Mesendoderm (in vitro differentiated cells): ENCODE data around the gene ARL17B.
"Not testable (repeated sequence)": the region's sequence is repeated elsewhere in the genome, so short reads cannot be mapped to it uniquely, and the experiment has no call there.

Source experiments
- DNase-seq: peaks from one replicate; pipeline ENCODE4 v3.0.0; 2013
- H2AK5ac ChIP-seq: 2 replicates; pipeline ENCODE4 v1.6.1; 2013; ENCODE audit warnings: low read length, inconsistent platforms
- H2BK120ac ChIP-seq: 2 replicates; pipeline ENCODE4 v1.6.1; 2013; ENCODE audit warnings: low read depth, mild to moderate bottlenecking, low read length, moderate library complexity, mixed read lengths
- H2BK15ac ChIP-seq: replicated peaks from 2 replicates; pipeline ENCODE4 v1.6.1; 2013; ENCODE audit warnings: low read depth, mild to moderate bottlenecking, moderate library complexity
- H2BK5ac ChIP-seq: 2 replicates; pipeline ENCODE4 v1.6.1; 2013; ENCODE audit warnings: low read length, inconsistent platforms
- H3K18ac ChIP-seq: 2 replicates; pipeline ENCODE4 v1.6.1; 2013; ENCODE audit warnings: mild to moderate bottlenecking, low read length, mixed read lengths
- H3K23ac ChIP-seq: one replicate; pipeline ENCODE4 v1.6.1; 2013; ENCODE audit warnings: low read length
- H3K27ac ChIP-seq: 2 replicates; pipeline ENCODE4 v1.5.1; 2013; ENCODE audit warnings: low read depth, mild to moderate bottlenecking, inconsistent platforms, low read length, moderate library complexity
- H3K27me3 ChIP-seq: 2 replicates; pipeline ENCODE4 v1.6.1; 2013; ENCODE audit warnings: low read length, control low read depth, mild to moderate bottlenecking, inconsistent platforms; ENCODE audit not compliant: insufficient read depth, poor library complexity
- H3K36me3 ChIP-seq: 2 replicates; pipeline ENCODE4 v1.6.1; 2013; ENCODE audit warnings: low read length, inconsistent platforms; ENCODE audit not compliant: control insufficient read depth, insufficient read depth
- H3K4ac ChIP-seq: one replicate; pipeline ENCODE4 v1.6.1; 2013; ENCODE audit warnings: low read depth, mild to moderate bottlenecking, low read length, moderate library complexity
- H3K4me1 ChIP-seq: 2 replicates; pipeline ENCODE4 v1.6.1; 2013; ENCODE audit warnings: low read depth, low read length, inconsistent platforms; ENCODE audit not compliant: control insufficient read depth
- H3K4me2 ChIP-seq: 2 replicates; pipeline ENCODE4 v1.6.1; 2013; ENCODE audit warnings: low read length
- H3K4me3 ChIP-seq: 2 replicates; pipeline ENCODE4 v1.5.1; 2013; ENCODE audit warnings: mild to moderate bottlenecking, low read length
- H3K56ac ChIP-seq: one replicate; pipeline ENCODE4 v1.6.1; 2013; ENCODE audit warnings: low read length
- H3K79me1 ChIP-seq: 2 replicates; pipeline ENCODE4 v1.6.1; 2013; ENCODE audit warnings: low read length, inconsistent platforms
- H3K79me2 ChIP-seq: 2 replicates; pipeline ENCODE4 v1.6.1; 2013; ENCODE audit warnings: mild to moderate bottlenecking, low read length; ENCODE audit not compliant: control insufficient read depth, insufficient read depth
- H3K9ac ChIP-seq: 2 replicates; pipeline ENCODE4 v1.6.1; 2013; ENCODE audit warnings: low read length, inconsistent platforms
- H4K5ac ChIP-seq: one replicate; pipeline ENCODE4 v1.6.1; 2013; ENCODE audit warnings: low read length
- H4K8ac ChIP-seq: one replicate; pipeline ENCODE4 v1.6.1; 2013; ENCODE audit warnings: low read depth, mild to moderate bottlenecking, control low read depth, low read length, moderate library complexity
- WGBS: extraction: QIAGEN DNeasy Blood & Tissue Kit; methylation state at CpG from one replicate; pipeline ENCODE4 v1.1.7; 2013; ENCODE audit warnings: low lambda C conversion rate, missing lambda C conversion rate; ENCODE audit not compliant: insufficient coverage; ENCODE audit errors: extremely low coverage; 5-methylcytosine and 5-hydroxymethylcytosine counted together

The ARL17B gene

GRCh38 chr17:46348345-46348744, 13.2 kb downstream of the ARL17B start:
- H3K4me2 ChIP-seq, H3K4me1 ChIP-seq, H4K5ac ChIP-seq, H3K27ac ChIP-seq, H3K18ac ChIP-seq, H3K23ac ChIP-seq, H2AK5ac ChIP-seq, H3K4ac ChIP-seq, DNase-seq, H4K8ac ChIP-seq, H3K36me3 ChIP-seq, H3K27me3 ChIP-seq, H2BK120ac ChIP-seq, H3K79me2 ChIP-seq, H3K9ac ChIP-seq, H3K56ac ChIP-seq, H2BK15ac ChIP-seq, H3K79me1 ChIP-seq, H3K4me3 ChIP-seq, H2BK5ac ChIP-seq: not testable (repeated sequence)
- no CpG with 5 or more reads among the region's 2 CpGs for WGBS

GRCh38 chr17:46342131-46342530, 19.4 kb downstream of the ARL17B start:
- H2AK5ac ChIP-seq, H3K4me1 ChIP-seq, H3K27me3 ChIP-seq, H3K18ac ChIP-seq, H2BK120ac ChIP-seq, H3K23ac ChIP-seq, H3K4me3 ChIP-seq, H2BK15ac ChIP-seq, H3K79me1 ChIP-seq, H3K36me3 ChIP-seq, H3K4me2 ChIP-seq, H3K56ac ChIP-seq, H3K79me2 ChIP-seq, H3K4ac ChIP-seq, H4K5ac ChIP-seq, H4K8ac ChIP-seq, H2BK5ac ChIP-seq, H3K9ac ChIP-seq, H3K27ac ChIP-seq, DNase-seq: not testable (repeated sequence)
- no CpG with 5 or more reads among the region's 3 CpGs for WGBS

GRCh38 chr17:46341220-46341619, 20.3 kb downstream of the ARL17B start:
- WGBS: no CpG with 5 or more reads among the region's 19 CpGs

GRCh38 chr17:46294831-46295230, 66.7 kb downstream of the ARL17B start, which contains the start of gene LRRC37A:
Gene LRRC37A, plus strand, starts transcription at chr17:46295131. Its CDS starts 3 bp downstream, at chr17:46295134.
- H3K23ac ChIP-seq, H3K4ac ChIP-seq, H3K4me3 ChIP-seq, H2BK5ac ChIP-seq, DNase-seq, H3K27ac ChIP-seq, H2BK120ac ChIP-seq, H3K4me1 ChIP-seq, H3K79me1 ChIP-seq, H3K9ac ChIP-seq, H3K27me3 ChIP-seq, H4K5ac ChIP-seq, H3K36me3 ChIP-seq, H3K56ac ChIP-seq, H2AK5ac ChIP-seq, H3K79me2 ChIP-seq, H3K18ac ChIP-seq, H3K4me2 ChIP-seq, H4K8ac ChIP-seq, H2BK15ac ChIP-seq: not testable (repeated sequence)
- no CpG with 5 or more reads among the region's 16 CpGs for WGBS

More at GRCh38 chr17:46341220-46341619, 20.3 kb downstream of the ARL17B start:
- H2BK15ac ChIP-seq, H3K18ac ChIP-seq, H2AK5ac ChIP-seq, H3K4ac ChIP-seq, H3K27ac ChIP-seq, H3K79me1 ChIP-seq, H3K4me2 ChIP-seq, H3K23ac ChIP-seq, DNase-seq, H3K4me1 ChIP-seq, H2BK5ac ChIP-seq, H3K36me3 ChIP-seq, H3K56ac ChIP-seq, H2BK120ac ChIP-seq, H3K9ac ChIP-seq, H3K27me3 ChIP-seq, H4K8ac ChIP-seq, H3K4me3 ChIP-seq, H4K5ac ChIP-seq, H3K79me2 ChIP-seq: not testable (repeated sequence)

- not testable (repeated sequence) for H2BK5ac ChIP-seq, H2BK120ac ChIP-seq, H3K27ac ChIP-seq, H3K23ac ChIP-seq, H3K4me3 ChIP-seq, DNase-seq, H3K36me3 ChIP-seq, H2AK5ac ChIP-seq, H4K8ac ChIP-seq, H3K18ac ChIP-seq, H3K4me1 ChIP-seq, H3K79me1 ChIP-seq, H3K9ac ChIP-seq, H2BK15ac ChIP-seq, H3K4me2 ChIP-seq, H3K56ac ChIP-seq, H3K79me2 ChIP-seq, H3K4ac ChIP-seq, H4K5ac ChIP-seq, H3K27me3 ChIP-seq
- no CpG with 5 or more reads among the region's 8 CpGs for WGBS
Measured at GRCh38 chr17:46291618-46292017, 69.9 kb downstream of the ARL17B start.

- H3K4ac ChIP-seq, H3K56ac ChIP-seq, H3K27ac ChIP-seq, H3K23ac ChIP-seq, H2BK15ac ChIP-seq, H3K79me2 ChIP-seq, H2BK120ac ChIP-seq, H3K4me2 ChIP-seq, H3K4me1 ChIP-seq, H3K9ac ChIP-seq, H3K18ac ChIP-seq, H3K27me3 ChIP-seq, H2BK5ac ChIP-seq, H3K79me1 ChIP-seq, H4K5ac ChIP-seq, H2AK5ac ChIP-seq, H3K36me3 ChIP-seq, DNase-seq, H3K4me3 ChIP-seq: not testable (repeated sequence)
- peak overlapping the region; percentile 89 for H4K8ac ChIP-seq
- WGBS: no CpG with 5 or more reads among the region's 4 CpGs
Measured at GRCh38 chr17:46290906-46291546, 70.5 kb downstream of the ARL17B start.
